HG03571 (cell line): ENCODE data around the gene COX7B.
"Not testable (repeated sequence)": the region's sequence is repeated elsewhere in the genome, so short reads cannot be mapped to it uniquely, and the experiment has no call there.

Experiments used
- ATAC-seq: cut with Tn5 transposase; IDR thresholded peaks from one replicate; pipeline ENCODE4 v1.9.1; 2021; ENCODE audit not compliant: unreplicated experiment

Gene COX7B

GRCh38 chrX:77945031-77945430, 45.8 kb downstream of the COX7B start:
- not testable (repeated sequence) for ATAC-seq

- ATAC-seq, result no peak
Observed at GRCh38 chrX:77945910-77946545, 46.8 kb downstream of the COX7B start.

GRCh38 chrX:77946571-77946970, 47.3 kb downstream of the COX7B start:
- ATAC-seq, result no peak

GRCh38 chrX:77949840-77950239, 50.6 kb downstream of the COX7B start:
- ATAC-seq, result no peak

- no peak for ATAC-seq
Observed at GRCh38 chrX:77952173-77952572, 52.9 kb downstream of the COX7B start.

- ATAC-seq, result no peak
Observed at GRCh38 chrX:77953302-77953701, 54.0 kb downstream of the COX7B start.

GRCh38 chrX:77953708-77954107, 54.4 kb downstream of the COX7B start:
- ATAC-seq, result no peak
